WTC11 (cell line): Measurements from ENCODE around the gene CNPY4. TPM values are rescaled to one million over a fixed set of nuclear protein-coding genes. Genes with fewer than 3 reads are reported as not detected.

Source experiments
- ELF4 ChIP-seq: sonication (generic); formaldehyde crosslinking; IDR thresholded peaks from 2 replicates; pipeline ENCODE4 v1.8.1; 2022; ENCODE audit warnings: low read depth, mild to moderate bottlenecking, moderate library complexity, missing genetic modification reagents
- ESRRA ChIP-seq: sonication (generic); formaldehyde crosslinking; IDR thresholded peaks from 2 replicates; pipeline ENCODE4 v1.8.1; 2022; ENCODE audit warnings: mild to moderate bottlenecking, missing genetic modification reagents, borderline replicate concordance
- ETV6 ChIP-seq: sonication (generic); formaldehyde crosslinking; IDR thresholded peaks from 2 replicates; pipeline ENCODE4 v1.8.1; 2022; ENCODE audit warnings: mild to moderate bottlenecking, missing genetic modification reagents
- GABPB1 ChIP-seq: sonication (generic); formaldehyde crosslinking; IDR thresholded peaks from 2 replicates; pipeline ENCODE4 v1.8.1; 2023; ENCODE audit warnings: mild to moderate bottlenecking, missing genetic modification reagents
- GRHL2 ChIP-seq: fragments of 250-450 bp; sonication (Bioruptor Pico); IDR thresholded peaks from 2 replicates; pipeline ENCODE4 v1.8.0; 2022; ENCODE audit warnings: mild to moderate bottlenecking, moderate library complexity; ENCODE audit not compliant: insufficient replicate concordance, severe bottlenecking
- KAT7 ChIP-seq: sonication (generic); formaldehyde crosslinking; IDR thresholded peaks from 2 replicates; pipeline ENCODE4 v1.8.1; 2023; ENCODE audit warnings: missing genetic modification reagents, mild to moderate bottlenecking, borderline replicate concordance
- NFE2L1 ChIP-seq: sonication (generic); formaldehyde crosslinking; IDR thresholded peaks from 2 replicates; pipeline ENCODE4 v1.8.1; 2023; ENCODE audit warnings: missing genetic modification reagents
- NR2C2 ChIP-seq: sonication (generic); formaldehyde crosslinking; IDR thresholded peaks from 2 replicates; pipeline ENCODE4 v1.8.0; 2022; ENCODE audit warnings: mild to moderate bottlenecking, missing genetic modification reagents
- SMAD3 ChIP-seq: sonication (generic); formaldehyde crosslinking; IDR thresholded peaks from 2 replicates; pipeline ENCODE4 v1.8.0; 2022; ENCODE audit warnings: missing genetic modification reagents, mild to moderate bottlenecking, borderline replicate concordance
- ZBTB21 ChIP-seq: sonication (generic); formaldehyde crosslinking; IDR thresholded peaks from 2 replicates; pipeline ENCODE4 v1.8.1; 2023; ENCODE audit warnings: mild to moderate bottlenecking, missing genetic modification reagents, borderline replicate concordance
- total RNA-seq: library from RNA; stranded (reverse); gene quantifications from 3 replicates; pipeline ENCODE4 v1.2.3, GENCODE V29; 2021
- TF ChIP-seq, protein P1 (sequence below): sonication (generic); formaldehyde crosslinking; IDR thresholded peaks from 2 replicates; pipeline ENCODE4 v1.8.1; 2022; ENCODE audit warnings: mild to moderate bottlenecking, missing genetic modification reagents, moderate library complexity, borderline replicate concordance
- TF ChIP-seq, protein P2 (sequence below): fragments of 250-450 bp; sonication (Bioruptor Pico); IDR thresholded peaks from 2 replicates; pipeline ENCODE4 v1.8.0; 2021; ENCODE audit warnings: mild to moderate bottlenecking
- TF ChIP-seq, protein P3 (sequence below): sonication (generic); formaldehyde crosslinking; IDR thresholded peaks from 2 replicates; pipeline ENCODE4 v1.8.1; 2022; ENCODE audit warnings: mild to moderate bottlenecking, moderate library complexity, missing genetic modification reagents
- TF ChIP-seq, protein P4 (sequence below): sonication (generic); formaldehyde crosslinking; IDR thresholded peaks from 2 replicates; pipeline ENCODE4 v1.8.0; 2023; ENCODE audit warnings: missing genetic modification reagents
- TF ChIP-seq, protein P5 (sequence below): sonication (generic); formaldehyde crosslinking; IDR thresholded peaks from 2 replicates; pipeline ENCODE4 v1.8.0; 2022; ENCODE audit warnings: mild to moderate bottlenecking, missing genetic modification reagents
- TF ChIP-seq, protein P6 (sequence below): fragments of 250-450 bp; sonication (Bioruptor Pico); IDR thresholded peaks from 2 replicates; pipeline ENCODE4 v1.9.0; 2021; ENCODE audit warnings: mild to moderate bottlenecking, borderline replicate concordance
- TF ChIP-seq, protein P7 (sequence below): sonication (generic); formaldehyde crosslinking; IDR thresholded peaks from 2 replicates; pipeline ENCODE4 v1.8.1; 2023; ENCODE audit warnings: mild to moderate bottlenecking, missing genetic modification reagents, moderate library complexity
- TF ChIP-seq, protein P8 (sequence below): sonication (generic); formaldehyde crosslinking; IDR thresholded peaks from 2 replicates; pipeline ENCODE4 v1.8.0; 2022; ENCODE audit warnings: missing genetic modification reagents
- TF ChIP-seq, protein P9 (sequence below): sonication (generic); formaldehyde crosslinking; IDR thresholded peaks from 2 replicates; pipeline ENCODE4 v1.8.1; 2023; ENCODE audit warnings: mild to moderate bottlenecking, moderate library complexity, missing genetic modification reagents

The CNPY4 gene
- total RNA-seq, 1 experiment from 2014 or later, result 15.1 TPM

DNA sequence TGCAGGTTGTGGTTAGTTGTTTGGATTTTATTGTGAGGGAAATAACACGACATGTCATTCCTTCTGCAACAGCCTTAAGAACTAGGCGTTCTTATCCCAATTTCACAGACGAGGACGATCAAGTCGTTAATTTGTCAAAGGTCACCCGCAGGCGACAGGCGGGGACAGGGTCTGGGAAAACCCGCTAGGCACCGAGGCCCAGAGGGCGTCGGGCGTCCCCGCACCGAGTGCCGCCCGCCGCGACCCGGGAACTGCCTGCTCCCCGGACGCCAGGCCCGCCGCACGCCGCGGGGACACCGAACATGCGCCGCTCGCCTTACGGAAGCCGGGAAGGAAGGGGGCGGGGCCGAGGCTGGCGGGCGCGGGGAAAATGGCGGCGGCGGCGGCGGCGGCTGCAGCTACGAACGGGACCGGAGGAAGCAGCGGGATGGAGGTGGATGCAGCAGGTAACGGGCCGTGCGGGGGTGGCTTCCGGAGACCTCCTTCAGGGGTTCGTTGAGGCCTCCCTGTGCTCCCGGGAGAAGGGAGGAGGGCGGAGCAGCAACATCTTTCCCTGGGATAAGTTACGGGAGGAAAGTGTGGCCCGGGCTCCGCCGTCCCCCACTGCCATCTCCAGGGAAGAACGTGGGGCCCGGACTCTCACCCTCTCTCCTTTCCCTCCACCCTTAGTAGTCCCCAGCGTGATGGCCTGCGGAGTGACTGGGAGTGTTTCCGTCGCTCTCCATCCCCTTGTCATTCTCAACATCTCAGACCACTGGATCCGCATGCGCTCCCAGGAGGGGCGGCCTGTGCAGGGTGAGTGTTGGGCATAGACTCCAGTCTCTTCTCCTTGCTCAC lies 30.6 kb upstream of the CNPY4 start, which contains the start of gene COPS6 (continued):
- TF ChIP-seq, protein P1, sequence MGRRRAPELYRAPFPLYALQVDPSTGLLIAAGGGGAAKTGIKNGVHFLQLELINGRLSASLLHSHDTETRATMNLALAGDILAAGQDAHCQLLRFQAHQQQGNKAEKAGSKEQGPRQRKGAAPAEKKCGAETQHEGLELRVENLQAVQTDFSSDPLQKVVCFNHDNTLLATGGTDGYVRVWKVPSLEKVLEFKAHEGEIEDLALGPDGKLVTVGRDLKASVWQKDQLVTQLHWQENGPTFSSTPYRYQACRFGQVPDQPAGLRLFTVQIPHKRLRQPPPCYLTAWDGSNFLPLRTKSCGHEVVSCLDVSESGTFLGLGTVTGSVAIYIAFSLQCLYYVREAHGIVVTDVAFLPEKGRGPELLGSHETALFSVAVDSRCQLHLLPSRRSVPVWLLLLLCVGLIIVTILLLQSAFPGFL, result 0 out of 2 replicates have a peak, but pooled peaks have one; percentile 77
- TF ChIP-seq, protein P2, sequence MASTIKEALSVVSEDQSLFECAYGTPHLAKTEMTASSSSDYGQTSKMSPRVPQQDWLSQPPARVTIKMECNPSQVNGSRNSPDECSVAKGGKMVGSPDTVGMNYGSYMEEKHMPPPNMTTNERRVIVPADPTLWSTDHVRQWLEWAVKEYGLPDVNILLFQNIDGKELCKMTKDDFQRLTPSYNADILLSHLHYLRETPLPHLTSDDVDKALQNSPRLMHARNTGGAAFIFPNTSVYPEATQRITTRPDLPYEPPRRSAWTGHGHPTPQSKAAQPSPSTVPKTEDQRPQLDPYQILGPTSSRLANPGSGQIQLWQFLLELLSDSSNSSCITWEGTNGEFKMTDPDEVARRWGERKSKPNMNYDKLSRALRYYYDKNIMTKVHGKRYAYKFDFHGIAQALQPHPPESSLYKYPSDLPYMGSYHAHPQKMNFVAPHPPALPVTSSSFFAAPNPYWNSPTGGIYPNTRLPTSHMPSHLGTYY (CRISPR knock-in tag), result no peak
- TF ChIP-seq, protein P3, sequence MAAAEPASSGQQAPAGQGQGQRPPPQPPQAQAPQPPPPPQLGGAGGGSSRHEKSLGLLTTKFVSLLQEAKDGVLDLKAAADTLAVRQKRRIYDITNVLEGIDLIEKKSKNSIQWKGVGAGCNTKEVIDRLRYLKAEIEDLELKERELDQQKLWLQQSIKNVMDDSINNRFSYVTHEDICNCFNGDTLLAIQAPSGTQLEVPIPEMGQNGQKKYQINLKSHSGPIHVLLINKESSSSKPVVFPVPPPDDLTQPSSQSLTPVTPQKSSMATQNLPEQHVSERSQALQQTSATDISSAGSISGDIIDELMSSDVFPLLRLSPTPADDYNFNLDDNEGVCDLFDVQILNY (CRISPR knock-in tag), result peak; percentile 92
- TF ChIP-seq, protein P4, sequence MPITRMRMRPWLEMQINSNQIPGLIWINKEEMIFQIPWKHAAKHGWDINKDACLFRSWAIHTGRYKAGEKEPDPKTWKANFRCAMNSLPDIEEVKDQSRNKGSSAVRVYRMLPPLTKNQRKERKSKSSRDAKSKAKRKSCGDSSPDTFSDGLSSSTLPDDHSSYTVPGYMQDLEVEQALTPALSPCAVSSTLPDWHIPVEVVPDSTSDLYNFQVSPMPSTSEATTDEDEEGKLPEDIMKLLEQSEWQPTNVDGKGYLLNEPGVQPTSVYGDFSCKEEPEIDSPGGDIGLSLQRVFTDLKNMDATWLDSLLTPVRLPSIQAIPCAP (CRISPR knock-in tag), result peak; percentile 51; the same call in 1 of the 2 replicates
- TF ChIP-seq ETV6 (CRISPR knock-in tag), result peak; percentile 97
- TF ChIP-seq, protein P5, sequence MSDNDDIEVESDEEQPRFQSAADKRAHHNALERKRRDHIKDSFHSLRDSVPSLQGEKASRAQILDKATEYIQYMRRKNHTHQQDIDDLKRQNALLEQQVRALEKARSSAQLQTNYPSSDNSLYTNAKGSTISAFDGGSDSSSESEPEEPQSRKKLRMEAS, result peak; percentile 95; the same call in 1 of the 2 replicates
- TF ChIP-seq GABPB1 (CRISPR knock-in tag), result peak; percentile 78; the same call in 1 of the 2 replicates
- TF ChIP-seq, protein P6, sequence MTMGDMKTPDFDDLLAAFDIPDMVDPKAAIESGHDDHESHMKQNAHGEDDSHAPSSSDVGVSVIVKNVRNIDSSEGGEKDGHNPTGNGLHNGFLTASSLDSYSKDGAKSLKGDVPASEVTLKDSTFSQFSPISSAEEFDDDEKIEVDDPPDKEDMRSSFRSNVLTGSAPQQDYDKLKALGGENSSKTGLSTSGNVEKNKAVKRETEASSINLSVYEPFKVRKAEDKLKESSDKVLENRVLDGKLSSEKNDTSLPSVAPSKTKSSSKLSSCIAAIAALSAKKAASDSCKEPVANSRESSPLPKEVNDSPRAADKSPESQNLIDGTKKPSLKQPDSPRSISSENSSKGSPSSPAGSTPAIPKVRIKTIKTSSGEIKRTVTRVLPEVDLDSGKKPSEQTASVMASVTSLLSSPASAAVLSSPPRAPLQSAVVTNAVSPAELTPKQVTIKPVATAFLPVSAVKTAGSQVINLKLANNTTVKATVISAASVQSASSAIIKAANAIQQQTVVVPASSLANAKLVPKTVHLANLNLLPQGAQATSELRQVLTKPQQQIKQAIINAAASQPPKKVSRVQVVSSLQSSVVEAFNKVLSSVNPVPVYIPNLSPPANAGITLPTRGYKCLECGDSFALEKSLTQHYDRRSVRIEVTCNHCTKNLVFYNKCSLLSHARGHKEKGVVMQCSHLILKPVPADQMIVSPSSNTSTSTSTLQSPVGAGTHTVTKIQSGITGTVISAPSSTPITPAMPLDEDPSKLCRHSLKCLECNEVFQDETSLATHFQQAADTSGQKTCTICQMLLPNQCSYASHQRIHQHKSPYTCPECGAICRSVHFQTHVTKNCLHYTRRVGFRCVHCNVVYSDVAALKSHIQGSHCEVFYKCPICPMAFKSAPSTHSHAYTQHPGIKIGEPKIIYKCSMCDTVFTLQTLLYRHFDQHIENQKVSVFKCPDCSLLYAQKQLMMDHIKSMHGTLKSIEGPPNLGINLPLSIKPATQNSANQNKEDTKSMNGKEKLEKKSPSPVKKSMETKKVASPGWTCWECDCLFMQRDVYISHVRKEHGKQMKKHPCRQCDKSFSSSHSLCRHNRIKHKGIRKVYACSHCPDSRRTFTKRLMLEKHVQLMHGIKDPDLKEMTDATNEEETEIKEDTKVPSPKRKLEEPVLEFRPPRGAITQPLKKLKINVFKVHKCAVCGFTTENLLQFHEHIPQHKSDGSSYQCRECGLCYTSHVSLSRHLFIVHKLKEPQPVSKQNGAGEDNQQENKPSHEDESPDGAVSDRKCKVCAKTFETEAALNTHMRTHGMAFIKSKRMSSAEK (CRISPR knock-in tag), result no peak
- 0 out of 2 replicates have a peak, but pooled peaks have one; percentile 70 for TF ChIP-seq ESRRA (CRISPR knock-in tag)
- TF ChIP-seq SMAD3 (CRISPR knock-in tag), result peak; percentile 54; the same call in 1 of the 2 replicates
- TF ChIP-seq, protein P7, sequence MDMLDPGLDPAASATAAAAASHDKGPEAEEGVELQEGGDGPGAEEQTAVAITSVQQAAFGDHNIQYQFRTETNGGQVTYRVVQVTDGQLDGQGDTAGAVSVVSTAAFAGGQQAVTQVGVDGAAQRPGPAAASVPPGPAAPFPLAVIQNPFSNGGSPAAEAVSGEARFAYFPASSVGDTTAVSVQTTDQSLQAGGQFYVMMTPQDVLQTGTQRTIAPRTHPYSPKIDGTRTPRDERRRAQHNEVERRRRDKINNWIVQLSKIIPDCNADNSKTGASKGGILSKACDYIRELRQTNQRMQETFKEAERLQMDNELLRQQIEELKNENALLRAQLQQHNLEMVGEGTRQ, result peak; percentile 42
- no peak for TF ChIP-seq GRHL2
- TF ChIP-seq, protein P8, sequence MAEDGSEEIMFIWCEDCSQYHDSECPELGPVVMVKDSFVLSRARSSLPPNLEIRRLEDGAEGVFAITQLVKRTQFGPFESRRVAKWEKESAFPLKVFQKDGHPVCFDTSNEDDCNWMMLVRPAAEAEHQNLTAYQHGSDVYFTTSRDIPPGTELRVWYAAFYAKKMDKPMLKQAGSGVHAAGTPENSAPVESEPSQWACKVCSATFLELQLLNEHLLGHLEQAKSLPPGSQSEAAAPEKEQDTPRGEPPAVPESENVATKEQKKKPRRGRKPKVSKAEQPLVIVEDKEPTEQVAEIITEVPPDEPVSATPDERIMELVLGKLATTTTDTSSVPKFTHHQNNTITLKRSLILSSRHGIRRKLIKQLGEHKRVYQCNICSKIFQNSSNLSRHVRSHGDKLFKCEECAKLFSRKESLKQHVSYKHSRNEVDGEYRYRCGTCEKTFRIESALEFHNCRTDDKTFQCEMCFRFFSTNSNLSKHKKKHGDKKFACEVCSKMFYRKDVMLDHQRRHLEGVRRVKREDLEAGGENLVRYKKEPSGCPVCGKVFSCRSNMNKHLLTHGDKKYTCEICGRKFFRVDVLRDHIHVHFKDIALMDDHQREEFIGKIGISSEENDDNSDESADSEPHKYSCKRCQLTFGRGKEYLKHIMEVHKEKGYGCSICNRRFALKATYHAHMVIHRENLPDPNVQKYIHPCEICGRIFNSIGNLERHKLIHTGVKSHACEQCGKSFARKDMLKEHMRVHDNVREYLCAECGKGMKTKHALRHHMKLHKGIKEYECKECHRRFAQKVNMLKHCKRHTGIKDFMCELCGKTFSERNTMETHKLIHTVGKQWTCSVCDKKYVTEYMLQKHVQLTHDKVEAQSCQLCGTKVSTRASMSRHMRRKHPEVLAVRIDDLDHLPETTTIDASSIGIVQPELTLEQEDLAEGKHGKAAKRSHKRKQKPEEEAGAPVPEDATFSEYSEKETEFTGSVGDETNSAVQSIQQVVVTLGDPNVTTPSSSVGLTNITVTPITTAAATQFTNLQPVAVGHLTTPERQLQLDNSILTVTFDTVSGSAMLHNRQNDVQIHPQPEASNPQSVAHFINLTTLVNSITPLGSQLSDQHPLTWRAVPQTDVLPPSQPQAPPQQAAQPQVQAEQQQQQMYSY (CRISPR knock-in tag), result peak; percentile 57
- peak; percentile 77; the same call in 1 of the 2 replicates for TF ChIP-seq NFE2L1
- peak; percentile 32; the same call in 1 of the 2 replicates for TF ChIP-seq ZBTB21 (CRISPR knock-in tag)
- 0 out of 2 replicates have a peak, but pooled peaks have one; percentile 46 for TF ChIP-seq NR2C2 (CRISPR knock-in tag)
- peak; percentile 91; the same call in 1 of the 2 replicates for TF ChIP-seq ELF4
- TF ChIP-seq, protein P9, sequence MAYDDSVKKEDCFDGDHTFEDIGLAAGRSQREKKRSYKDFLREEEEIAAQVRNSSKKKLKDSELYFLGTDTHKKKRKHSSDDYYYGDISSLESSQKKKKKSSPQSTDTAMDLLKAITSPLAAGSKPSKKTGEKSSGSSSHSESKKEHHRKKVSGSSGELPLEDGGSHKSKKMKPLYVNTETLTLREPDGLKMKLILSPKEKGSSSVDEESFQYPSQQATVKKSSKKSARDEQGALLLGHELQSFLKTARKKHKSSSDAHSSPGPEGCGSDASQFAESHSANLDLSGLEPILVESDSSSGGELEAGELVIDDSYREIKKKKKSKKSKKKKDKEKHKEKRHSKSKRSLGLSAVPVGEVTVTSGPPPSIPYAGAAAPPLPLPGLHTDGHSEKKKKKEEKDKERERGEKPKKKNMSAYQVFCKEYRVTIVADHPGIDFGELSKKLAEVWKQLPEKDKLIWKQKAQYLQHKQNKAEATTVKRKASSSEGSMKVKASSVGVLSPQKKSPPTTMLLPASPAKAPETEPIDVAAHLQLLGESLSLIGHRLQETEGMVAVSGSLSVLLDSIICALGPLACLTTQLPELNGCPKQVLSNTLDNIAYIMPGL, result peak; percentile 88; the same call in 1 of the 2 replicates
- peak; percentile 50; the same call in 1 of the 2 replicates for TF ChIP-seq KAT7 (CRISPR knock-in tag)
